HG03378 (cell line): ENCODE results near the gene RETSAT.

Experiments
- ATAC-seq: cut with Tn5 transposase; IDR thresholded peaks from one replicate; pipeline ENCODE4 v1.9.1; 2021; ENCODE audit warnings: mild to moderate bottlenecking, moderate library complexity; ENCODE audit not compliant: unreplicated experiment

RETSAT gene

DNA sequence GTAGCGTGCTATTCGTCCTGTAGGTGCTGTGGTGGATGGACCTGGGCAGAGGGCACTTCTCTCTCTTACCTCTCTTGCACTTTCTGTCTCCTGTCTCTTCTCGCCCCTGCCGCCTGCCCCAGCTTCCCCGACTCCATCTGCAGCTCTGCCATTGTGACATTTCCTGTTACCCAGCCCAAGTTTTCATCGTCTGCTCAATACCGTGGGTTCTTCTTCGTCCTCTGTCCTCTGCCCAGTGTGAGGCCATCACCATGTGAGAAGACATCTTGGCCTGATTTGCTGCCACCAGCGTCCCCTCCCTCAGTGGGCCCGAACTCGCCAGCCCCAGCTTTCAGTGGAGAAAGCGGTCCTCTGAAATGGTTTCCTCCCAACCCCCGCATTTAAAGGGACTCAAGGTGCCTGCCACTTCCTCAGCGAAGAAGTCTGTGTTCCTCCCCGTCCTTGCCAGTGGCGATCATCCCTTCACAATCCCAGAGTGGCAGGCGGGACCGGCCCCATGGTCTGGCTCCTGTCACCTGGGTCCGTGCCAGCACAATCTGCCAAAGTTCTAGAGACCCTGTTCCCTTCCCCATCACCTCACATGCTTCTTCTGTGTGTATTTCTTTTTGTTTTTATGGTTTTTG lies 44.5 kb downstream of the RETSAT start:
- ATAC-seq: no peak

DNA sequence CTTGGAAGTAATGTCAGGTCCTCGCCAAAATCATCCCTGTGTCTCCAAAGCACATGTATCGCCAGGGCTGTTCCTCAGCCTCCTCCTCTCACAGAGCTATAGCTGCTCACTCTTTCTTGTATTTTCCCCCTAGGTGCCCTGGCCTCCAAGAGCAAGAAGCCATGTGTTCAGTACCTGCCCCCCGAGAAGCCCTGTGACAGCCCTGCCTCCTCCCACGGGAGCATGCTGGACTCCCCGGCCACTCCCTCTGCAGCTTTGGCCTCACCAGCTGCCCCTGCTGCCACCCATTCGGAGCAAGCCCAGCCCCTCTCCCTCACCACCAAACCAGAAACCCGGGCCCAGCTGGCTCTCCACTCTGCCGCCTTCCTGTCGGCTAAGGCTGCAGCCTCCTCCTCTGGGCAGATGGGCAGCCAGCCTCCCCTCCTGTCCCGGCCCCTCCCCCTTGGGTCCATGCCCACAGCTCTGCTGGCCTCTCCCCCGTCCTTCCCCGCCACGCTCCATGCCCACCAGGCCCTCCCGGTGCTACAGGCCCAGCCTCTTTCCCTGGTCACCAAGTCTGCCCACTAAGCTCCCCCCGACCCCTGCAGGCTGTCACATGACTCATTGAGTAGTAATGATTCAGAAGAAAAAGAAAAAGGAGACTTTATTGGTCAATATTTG lies 45.3 kb downstream of the RETSAT start:
- ATAC-seq: no peak

DNA sequence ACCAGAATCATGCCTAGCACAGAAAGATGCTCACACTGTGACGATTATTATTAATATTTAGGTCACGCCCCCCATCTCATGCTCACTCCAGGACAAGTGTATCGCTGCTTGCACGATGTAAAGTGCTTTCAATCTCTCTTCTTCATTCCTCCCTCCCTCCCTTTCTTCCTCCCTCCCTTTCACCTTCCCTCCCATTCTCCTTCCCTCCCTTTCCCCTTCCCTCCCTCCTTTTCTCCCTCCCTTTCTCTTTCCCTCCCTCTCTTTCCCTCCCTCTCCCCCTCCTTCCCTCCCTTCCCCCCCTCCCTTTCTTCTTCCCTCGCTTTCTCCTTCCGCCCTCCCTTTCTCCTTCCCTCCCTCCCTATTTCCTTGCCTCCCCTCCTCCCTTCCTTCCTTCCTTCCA lies 46.1 kb downstream of the RETSAT start:
- ATAC-seq: no peak

DNA sequence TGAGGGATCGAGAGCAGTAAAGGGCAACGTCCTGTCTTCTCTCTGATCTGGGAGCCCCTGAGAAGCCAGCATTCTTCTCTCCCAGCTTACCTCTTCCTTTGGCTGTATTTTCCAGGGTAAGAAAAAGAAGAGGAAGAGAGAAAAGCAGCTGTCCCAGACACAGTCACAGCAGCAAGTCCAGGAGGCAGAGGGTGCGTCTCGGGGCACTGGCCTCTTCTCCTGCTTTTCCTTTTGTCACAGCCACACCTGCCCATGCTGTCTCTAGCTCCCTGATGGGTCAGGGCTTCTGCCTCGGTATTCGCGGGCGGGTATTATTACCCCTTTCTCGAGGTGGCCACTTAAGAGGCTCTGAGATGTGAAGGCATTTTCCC lies 46.8 kb downstream of the RETSAT start:
- ATAC-seq: no peak

DNA sequence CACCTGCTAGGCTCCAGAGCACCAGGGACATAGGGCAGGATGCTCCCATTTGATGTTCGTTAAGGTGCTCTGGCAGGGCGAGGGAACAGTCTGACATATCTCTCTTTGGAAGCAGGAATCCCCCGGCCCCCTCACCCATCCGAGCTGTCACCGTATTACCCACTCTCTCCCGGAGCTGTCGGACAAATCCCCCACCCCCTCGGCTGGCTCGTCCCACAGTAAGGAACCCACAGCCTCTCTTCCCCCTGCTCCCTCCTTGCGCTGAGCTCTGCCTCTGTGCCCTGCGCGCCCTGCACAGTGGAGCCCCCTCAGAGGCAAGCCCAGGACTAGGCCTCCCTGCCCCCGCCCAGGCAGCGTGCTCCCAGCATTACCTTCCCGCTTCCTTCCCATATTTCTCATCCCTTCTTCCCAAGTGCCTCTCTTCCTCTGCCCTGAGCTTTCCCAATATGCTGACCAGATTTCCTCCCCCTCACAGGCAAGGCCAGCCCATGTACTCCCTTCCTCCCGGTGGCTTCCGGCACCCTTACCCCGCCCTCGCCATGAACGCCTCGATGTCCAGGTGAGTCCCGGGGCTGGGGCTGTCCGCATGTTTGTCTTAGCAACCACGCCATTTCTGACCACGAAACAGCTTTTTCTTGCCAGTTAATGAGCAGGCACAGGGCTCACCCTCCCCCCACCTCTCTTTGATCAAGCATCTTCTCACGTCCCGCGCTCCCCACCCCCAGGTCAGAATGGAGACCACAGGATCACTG lies 50.4 kb downstream of the RETSAT start:
- ATAC-seq: no peak

DNA sequence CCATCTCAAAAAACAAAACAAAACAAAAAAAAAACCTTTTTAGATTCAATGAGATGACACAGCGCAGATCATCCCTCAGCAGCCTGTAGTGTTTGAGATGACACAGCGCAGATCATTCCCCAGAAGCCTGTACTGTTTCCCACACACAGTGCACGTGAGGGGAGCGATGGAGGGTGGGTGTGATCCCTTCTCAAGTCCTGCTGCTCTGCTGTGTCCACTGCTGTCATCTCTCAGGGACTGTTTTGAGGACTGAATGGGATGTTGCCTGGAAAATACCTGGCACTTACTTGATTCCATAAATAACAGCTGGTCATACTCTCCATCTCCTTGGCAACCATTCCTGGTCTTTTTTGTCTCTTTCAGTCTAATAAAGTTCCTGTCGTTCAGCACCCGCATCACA lies 52.2 kb downstream of the RETSAT start:
- no peak for ATAC-seq
